Measurements from ENCODE around the gene ZNF532.

ZNF532 gene

GRCh38 chr18:59011786-59012185 lies 147.1 kb downstream of the ZNF532 start:
- H4K5ac ChIP-seq (ENCODE audit: low read length): no peak overlapping the region
- H3K27ac ChIP-seq (ENCODE audit: low read depth, low read length): no peak overlapping the region
- peaks cover 2% of the 10 kb centered on the region for H3K4me1 ChIP-seq (ENCODE audit: control insufficient read depth, low read depth, low read length)
- H3K79me1 ChIP-seq (ENCODE audit: low read length): no peaks in the 10 kb centered on the region
- H3K79me2 ChIP-seq (ENCODE audit: control insufficient read depth, insufficient read depth, low read length): no peaks in the 10 kb centered on the region
- no peak overlapping the region for H3K23ac ChIP-seq (ENCODE audit: low read length)
- H4K8ac ChIP-seq (ENCODE audit: low read depth, low read length): no peak overlapping the region
- H3K4me2 ChIP-seq (ENCODE audit: low read length): no peak overlapping the region
- H3K4me3 ChIP-seq (ENCODE audit: low read length): no peak overlapping the region
- H2BK5ac ChIP-seq (ENCODE audit: low read length): no peak overlapping the region
- H2BK120ac ChIP-seq (ENCODE audit: low read depth, low read length): no peak overlapping the region
- no peak overlapping the region for H3K56ac ChIP-seq (ENCODE audit: low read length)
- H2AK5ac ChIP-seq (ENCODE audit: low read length): no peak overlapping the region
- no peak overlapping the region for H2BK15ac ChIP-seq (replicated peaks; ENCODE audit: low read depth)
- no peak overlapping the region for H3K4ac ChIP-seq (ENCODE audit: low read depth, low read length)
- no peak overlapping the region for H3K9ac ChIP-seq (ENCODE audit: low read length)
- no peaks in the 10 kb centered on the region for H3K27me3 ChIP-seq (ENCODE audit: insufficient read depth, low read length, poor library complexity)
- WGBS (ENCODE audit: extremely low coverage, insufficient coverage, low lambda C conversion rate): no CpG with 5 or more reads among the region's 5 CpGs
- DNase-seq: no peak
- H3K36me3 ChIP-seq (ENCODE audit: control insufficient read depth, insufficient read depth, low read length): no peaks in the 10 kb centered on the region
- H3K18ac ChIP-seq (ENCODE audit: low read length): no peak overlapping the region

- Histone ChIP-seq H3K79me2 (ENCODE audit: control insufficient read depth, insufficient read depth, low read length) (no peaks in the 10 kb centered on the region), H3K4me3 (ENCODE audit: low read length) (no peak overlapping the region), H3K9ac (ENCODE audit: low read length) (no peak overlapping the region), H4K8ac (ENCODE audit: low read depth, low read length) (no peak overlapping the region), H4K5ac (ENCODE audit: low read length) (no peak overlapping the region), H3K18ac (ENCODE audit: low read length) (no peak overlapping the region), H2BK15ac (replicated peaks; ENCODE audit: low read depth) (no peak overlapping the region), H2BK5ac (ENCODE audit: low read length) (no peak overlapping the region), H3K27me3 (ENCODE audit: insufficient read depth, low read length, poor library complexity) (no peaks in the 10 kb centered on the region), H3K27ac (ENCODE audit: low read depth, low read length) (no peak overlapping the region), H2BK120ac (ENCODE audit: low read depth, low read length) (no peak overlapping the region), H2AK5ac (ENCODE audit: low read length) (no peak overlapping the region), H3K4me1 (ENCODE audit: control insufficient read depth, low read depth, low read length) (peaks cover 2% of the 10 kb centered on the region), H3K4me2 (ENCODE audit: low read length) (no peak overlapping the region), H3K23ac (ENCODE audit: low read length) (no peak overlapping the region), H3K79me1 (ENCODE audit: low read length) (no peaks in the 10 kb centered on the region), H3K36me3 (ENCODE audit: control insufficient read depth, insufficient read depth, low read length) (no peaks in the 10 kb centered on the region), H3K56ac (ENCODE audit: low read length) (peak overlapping the region; percentile 22), H3K4ac (ENCODE audit: low read depth, low read length) (no peak overlapping the region)
- no peak for DNase-seq
- WGBS (ENCODE audit: extremely low coverage, insufficient coverage, low lambda C conversion rate): no CpG with 5 or more reads among the region's 6 CpGs
These were observed 148.4 kb downstream of the ZNF532 start for GRCh38 chr18:59012815-59013705.

GRCh38 chr18:59013744-59014143 lies 149.1 kb downstream of the ZNF532 start:
- Histone ChIP-seq H3K27ac (ENCODE audit: low read depth, low read length) (no peak overlapping the region), H2BK15ac (replicated peaks; ENCODE audit: low read depth) (no peak overlapping the region), H3K56ac (ENCODE audit: low read length) (no peak overlapping the region), H3K4me2 (ENCODE audit: low read length) (no peak overlapping the region), H3K27me3 (ENCODE audit: insufficient read depth, low read length, poor library complexity) (no peaks in the 10 kb centered on the region), H3K79me2 (ENCODE audit: control insufficient read depth, insufficient read depth, low read length) (no peaks in the 10 kb centered on the region), H3K18ac (ENCODE audit: low read length) (no peak overlapping the region), H4K5ac (ENCODE audit: low read length) (no peak overlapping the region), H3K4me1 (ENCODE audit: control insufficient read depth, low read depth, low read length) (no peaks in the 10 kb centered on the region), H3K79me1 (ENCODE audit: low read length) (no peaks in the 10 kb centered on the region), H3K23ac (ENCODE audit: low read length) (no peak overlapping the region), H2BK5ac (ENCODE audit: low read length) (no peak overlapping the region), H3K4me3 (ENCODE audit: low read length) (no peak overlapping the region), H2AK5ac (ENCODE audit: low read length) (no peak overlapping the region), H3K4ac (ENCODE audit: low read depth, low read length) (no peak overlapping the region), H3K9ac (ENCODE audit: low read length) (no peak overlapping the region), H2BK120ac (ENCODE audit: low read depth, low read length) (no peak overlapping the region), H3K36me3 (ENCODE audit: control insufficient read depth, insufficient read depth, low read length) (no peaks in the 10 kb centered on the region), H4K8ac (ENCODE audit: low read depth, low read length) (no peak overlapping the region)
- no peak for DNase-seq
- WGBS (ENCODE audit: extremely low coverage, insufficient coverage, low lambda C conversion rate): no CpG with 5 or more reads among the region's 2 CpGs

GRCh38 chr18:59015531-59016152 lies 151.0 kb downstream of the ZNF532 start:
- H3K27me3 ChIP-seq (ENCODE audit: insufficient read depth, low read length, poor library complexity): no peaks in the 10 kb centered on the region
- WGBS (ENCODE audit: extremely low coverage, insufficient coverage, low lambda C conversion rate): no CpG with 5 or more reads among the region's 5 CpGs
- H3K79me1 ChIP-seq (ENCODE audit: low read length): no peaks in the 10 kb centered on the region
- no peak overlapping the region for H3K23ac ChIP-seq (ENCODE audit: low read length)
- no peak overlapping the region for H3K18ac ChIP-seq (ENCODE audit: low read length)
- no peak overlapping the region for H2BK5ac ChIP-seq (ENCODE audit: low read length)
- no peak overlapping the region for H3K27ac ChIP-seq (ENCODE audit: low read depth, low read length)
- no peak overlapping the region for H2BK120ac ChIP-seq (ENCODE audit: low read depth, low read length)
- no peaks in the 10 kb centered on the region for H3K4me1 ChIP-seq (ENCODE audit: control insufficient read depth, low read depth, low read length)
- no peak overlapping the region for H2AK5ac ChIP-seq (ENCODE audit: low read length)
- no peak overlapping the region for H2BK15ac ChIP-seq (replicated peaks; ENCODE audit: low read depth)
- no peaks in the 10 kb centered on the region for H3K36me3 ChIP-seq (ENCODE audit: control insufficient read depth, insufficient read depth, low read length)
- no peak overlapping the region for H3K4me3 ChIP-seq (ENCODE audit: low read length)
- no peak for DNase-seq
- H4K8ac ChIP-seq (ENCODE audit: low read depth, low read length): no peak overlapping the region
- H3K56ac ChIP-seq (ENCODE audit: low read length): no peak overlapping the region
- no peak overlapping the region for H3K4me2 ChIP-seq (ENCODE audit: low read length)
- H3K9ac ChIP-seq (ENCODE audit: low read length): no peak overlapping the region
- H3K79me2 ChIP-seq (ENCODE audit: control insufficient read depth, insufficient read depth, low read length): no peaks in the 10 kb centered on the region
- H3K4ac ChIP-seq (ENCODE audit: low read depth, low read length): no peak overlapping the region
- no peak overlapping the region for H4K5ac ChIP-seq (ENCODE audit: low read length)

GRCh38 chr18:59021500-59021899 lies 156.8 kb downstream of the ZNF532 start:
- no CpG with 5 or more reads among the region's 1 CpG for WGBS (ENCODE audit: extremely low coverage, insufficient coverage, low lambda C conversion rate)
- H3K4me3 ChIP-seq (ENCODE audit: low read length): no peak overlapping the region
- no peaks in the 10 kb centered on the region for H3K79me1 ChIP-seq (ENCODE audit: low read length)
- H3K56ac ChIP-seq (ENCODE audit: low read length): no peak overlapping the region
- no peak overlapping the region for H4K8ac ChIP-seq (ENCODE audit: low read depth, low read length)
- no peak overlapping the region for H2BK120ac ChIP-seq (ENCODE audit: low read depth, low read length)
- H2AK5ac ChIP-seq (ENCODE audit: low read length): no peak overlapping the region
- H3K4ac ChIP-seq (ENCODE audit: low read depth, low read length): no peak overlapping the region
- no peak for DNase-seq
- no peak overlapping the region for H3K27ac ChIP-seq (ENCODE audit: low read depth, low read length)
- no peaks in the 10 kb centered on the region for H3K27me3 ChIP-seq (ENCODE audit: insufficient read depth, low read length, poor library complexity)
- no peak overlapping the region for H3K4me2 ChIP-seq (ENCODE audit: low read length)
- no peak overlapping the region for H2BK15ac ChIP-seq (replicated peaks; ENCODE audit: low read depth)
- no peak overlapping the region for H3K18ac ChIP-seq (ENCODE audit: low read length)
- H2BK5ac ChIP-seq (ENCODE audit: low read length): no peak overlapping the region
- no peak overlapping the region for H3K23ac ChIP-seq (ENCODE audit: low read length)
- no peak overlapping the region for H3K9ac ChIP-seq (ENCODE audit: low read length)
- no peaks in the 10 kb centered on the region for H3K79me2 ChIP-seq (ENCODE audit: control insufficient read depth, insufficient read depth, low read length)
- H3K4me1 ChIP-seq (ENCODE audit: control insufficient read depth, low read depth, low read length): no peaks in the 10 kb centered on the region
- H4K5ac ChIP-seq (ENCODE audit: low read length): no peak overlapping the region
- no peaks in the 10 kb centered on the region for H3K36me3 ChIP-seq (ENCODE audit: control insufficient read depth, insufficient read depth, low read length)

All from mesendoderm (in vitro differentiated cells).